Glutamatergic neuron (in vitro differentiated cells): ENCODE data around the gene NOP53. TPM values are rescaled to one million over a fixed set of nuclear protein-coding genes. Genes with fewer than 3 reads are reported as not detected.

Experiments used
- DNase-seq: peaks from one replicate; pipeline ENCODE4 v3.0.0; 2022
- H3K27ac Mint-ChIP-seq: one replicate; pipeline ENCODE4 v1.8.0; 2020; ENCODE audit warnings: mild to moderate bottlenecking, mixed read lengths, inconsistent platforms; ENCODE audit not compliant: unreplicated experiment
- H3K27me3 Mint-ChIP-seq: one replicate; pipeline ENCODE4 v1.8.0; 2020; ENCODE audit warnings: mild to moderate bottlenecking, moderate library complexity, mixed read lengths, inconsistent platforms; ENCODE audit not compliant: unreplicated experiment
- H3K36me3 Mint-ChIP-seq: one replicate; pipeline ENCODE4 v1.8.0; 2020; ENCODE audit warnings: mild to moderate bottlenecking, mixed read lengths, inconsistent platforms; ENCODE audit not compliant: unreplicated experiment
- H3K4me1 Mint-ChIP-seq: one replicate; pipeline ENCODE4 v1.8.0; 2020; ENCODE audit warnings: mild to moderate bottlenecking, low read depth, mixed read lengths, inconsistent platforms; ENCODE audit not compliant: unreplicated experiment
- H3K4me3 Mint-ChIP-seq: one replicate; pipeline ENCODE4 v1.8.0; 2020; ENCODE audit warnings: mild to moderate bottlenecking, mixed read lengths, inconsistent platforms; ENCODE audit not compliant: unreplicated experiment
- H3K9me3 Mint-ChIP-seq: one replicate; pipeline ENCODE4 v1.8.0; 2020; ENCODE audit warnings: mild to moderate bottlenecking, moderate library complexity, mixed read lengths, inconsistent platforms; ENCODE audit not compliant: unreplicated experiment
- CTCF ChIP-seq: fragments of 200-600 bp; sonication (generic); IDR thresholded peaks from one replicate; pipeline ENCODE4 v1.5.0; 2021; ENCODE audit not compliant: partially characterized antibody, unreplicated experiment
- total RNA-seq: library from RNA; stranded (reverse); fragmentation: NEBNext Ultra II Directional; extraction: Animal tissue kit (Norgen Biotek cat#: 25700); gene quantifications from one replicate; pipeline ENCODE4 v1.2.1, GENCODE V29; 2021; ENCODE audit not compliant: unreplicated experiment

NOP53 gene
- total RNA-seq, 1 donor from 2014 or later, result 163 TPM

GRCh38 chr19:47719047-47719859, 26.1 kb upstream of the NOP53 start:
- peak overlapping the region; percentile 97 for H3K27ac Mint-ChIP-seq
- TF ChIP-seq CTCF, result no peak
- peak overlapping the region; percentile 74 for H3K4me3 Mint-ChIP-seq
- H3K9me3 Mint-ChIP-seq, result peaks cover 10% of the 10 kb centered on the region
- peaks cover 7% of the 10 kb centered on the region for H3K36me3 Mint-ChIP-seq
- H3K27me3 Mint-ChIP-seq, result peaks cover 12% of the 10 kb centered on the region
- DNase-seq, result peak; percentile 74
- H3K4me1 Mint-ChIP-seq, result peaks cover 13% of the 10 kb centered on the region

GRCh38 chr19:47720669-47721422, 24.5 kb upstream of the NOP53 start:
- no peak for DNase-seq
- peaks cover 7% of the 10 kb centered on the region for H3K9me3 Mint-ChIP-seq
- H3K4me1 Mint-ChIP-seq, result peaks cover 13% of the 10 kb centered on the region
- H3K4me3 Mint-ChIP-seq, result peak overlapping the region; percentile 2
- no peaks in the 10 kb centered on the region for H3K36me3 Mint-ChIP-seq
- H3K27me3 Mint-ChIP-seq, result peaks cover 7% of the 10 kb centered on the region
- TF ChIP-seq CTCF, result no peak
- H3K27ac Mint-ChIP-seq, result peak overlapping the region; percentile 36

GRCh38 chr19:47723581-47723940, 21.8 kb upstream of the NOP53 start:
- no peak for TF ChIP-seq CTCF
- Mint-ChIP-seq H3K9me3 (peaks cover 7% of the 10 kb centered on the region), H3K4me3 (no peak overlapping the region), H3K27ac (no peak overlapping the region), H3K27me3 (peaks cover 8% of the 10 kb centered on the region), H3K4me1 (peaks cover 13% of the 10 kb centered on the region), H3K36me3 (no peaks in the 10 kb centered on the region)
- no peak for DNase-seq

- no peak for DNase-seq
- Mint-ChIP-seq H3K27me3 (peaks cover 7% of the 10 kb centered on the region), H3K27ac (no peak overlapping the region)
Observed at GRCh38 chr19:47725759-47726401, 19.5 kb upstream of the NOP53 start.

More at GRCh38 chr19:47725759-47726401, 19.5 kb upstream of the NOP53 start:
- Mint-ChIP-seq H3K9me3 (peaks cover 2% of the 10 kb centered on the region), H3K4me3 (no peak overlapping the region), H3K36me3 (no peaks in the 10 kb centered on the region), H3K4me1 (peaks cover 2% of the 10 kb centered on the region)
- no peak for TF ChIP-seq CTCF
